Stimulated activated CD4-positive, alpha-beta T cell treated with anti-CD3 and anti-CD28 coated beads, Interleukin-15, amount 100 ng/mL, for 24 hours (primary cell): Measurements from ENCODE around the gene AMMECR1.
"Not testable (repeated sequence)": the region's sequence is repeated elsewhere in the genome, so short reads cannot be mapped to it uniquely, and the experiment has no call there.

Experiments
- DNase-seq: peaks from one replicate; pipeline ENCODE4 v3.0.0-alpha.2; 2020

Gene AMMECR1

GRCh38 chrX:110317820-110318663, at the start of gene AMMECR1:
AMMECR1 (minus strand) TSS chrX:110318085; CDS start chrX:110318071, 14 bp downstream.
- peak; percentile 82 for DNase-seq

GRCh38 chrX:110363244-110363643, 45.4 kb upstream of the AMMECR1 start:
- DNase-seq: no peak

- DNase-seq: no peak
These were observed 41.4 kb upstream of the AMMECR1 start for GRCh38 chrX:110359273-110359672.

- no peak for DNase-seq
These were observed 40.7 kb upstream of the AMMECR1 start, which contains the start of gene RTL9 for GRCh38 chrX:110358548-110358947. RTL9 (plus strand) TSS chrX:110358848; CDS start chrX:110450618, 91,770 bp downstream.

GRCh38 chrX:110346681-110347080, 28.8 kb upstream of the AMMECR1 start:
- no peak for DNase-seq

GRCh38 chrX:110341189-110342035, 23.5 kb upstream of the AMMECR1 start:
- no peak for DNase-seq

GRCh38 chrX:110338935-110339334, 21.1 kb upstream of the AMMECR1 start:
- DNase-seq: no peak

GRCh38 chrX:110333458-110333857, 15.6 kb upstream of the AMMECR1 start:
- DNase-seq: not testable (repeated sequence)

GRCh38 chrX:110331444-110332030, 13.7 kb upstream of the AMMECR1 start:
- no peak for DNase-seq

- not testable (repeated sequence) for DNase-seq
These were observed 10.7 kb upstream of the AMMECR1 start for GRCh38 chrX:110328613-110329012.

- no peak for DNase-seq
These were observed 9.5 kb upstream of the AMMECR1 start for GRCh38 chrX:110327336-110327735.

GRCh38 chrX:110326712-110327111, 8.8 kb upstream of the AMMECR1 start:
- no peak for DNase-seq

GRCh38 chrX:110322603-110323002, 4.7 kb upstream of the AMMECR1 start:
- DNase-seq: no peak

GRCh38 chrX:110321670-110322069, 3.8 kb upstream of the AMMECR1 start:
- no peak for DNase-seq

GRCh38 chrX:110321081-110321480, 3.2 kb upstream of the AMMECR1 start:
- no peak for DNase-seq

- DNase-seq: no peak
These were observed 2.6 kb upstream of the AMMECR1 start for GRCh38 chrX:110320381-110320987.

- DNase-seq: no peak
These were observed 731 bp upstream of the AMMECR1 start for GRCh38 chrX:110318664-110318968.

- peak; percentile 45 for DNase-seq
These were observed 645 bp downstream of the AMMECR1 start for GRCh38 chrX:110317061-110317819.

- peak; percentile 3 for DNase-seq
These were observed 1.4 kb downstream of the AMMECR1 start for GRCh38 chrX:110316351-110317060.

- DNase-seq: no peak
These were observed 2.3 kb downstream of the AMMECR1 start for GRCh38 chrX:110315551-110315950.

- no peak for DNase-seq
These were observed 6.3 kb downstream of the AMMECR1 start for GRCh38 chrX:110311437-110312230.
